H9 (cell line): ENCODE data around the gene STARD3. TPM values are rescaled to one million over a fixed set of nuclear protein-coding genes. Genes with fewer than 3 reads are reported as not detected.

Experiments used
- DNase-seq: peaks from one replicate; pipeline ENCODE4 v3.0.0-alpha.2; 2017
- H2AFZ ChIP-seq: one replicate; pipeline ENCODE4 v1.6.1; 2013; ENCODE audit warnings: mild to moderate bottlenecking, low read length, control low read depth, moderate library complexity
- H2AK5ac ChIP-seq: 2 replicates; pipeline ENCODE4 v1.6.1; 2013; ENCODE audit warnings: low read length, control low read depth, mixed read lengths; ENCODE audit not compliant: insufficient read length
- H2BK120ac ChIP-seq: one replicate; pipeline ENCODE4 v1.6.1; 2013; ENCODE audit warnings: low read depth, mild to moderate bottlenecking, low read length, control low read depth, inconsistent platforms; ENCODE audit not compliant: poor library complexity, severe bottlenecking
- H2BK12ac ChIP-seq: 2 replicates; pipeline ENCODE4 v1.6.1; 2013; ENCODE audit warnings: low read length, control low read depth, mixed read lengths, low read depth; ENCODE audit not compliant: insufficient read length
- H2BK15ac ChIP-seq: 2 replicates; pipeline ENCODE4 v1.6.1; 2013; ENCODE audit warnings: low read depth, low read length, control low read depth
- H2BK20ac ChIP-seq: one replicate; pipeline ENCODE4 v1.6.1; 2013; ENCODE audit warnings: low read depth, mild to moderate bottlenecking, low read length, control low read depth, inconsistent platforms; ENCODE audit not compliant: poor library complexity, severe bottlenecking
- H2BK5ac ChIP-seq: 2 replicates; pipeline ENCODE4 v1.6.1; 2013; ENCODE audit warnings: low read length, control low read depth, mixed read lengths; ENCODE audit not compliant: insufficient read length
- H3K14ac ChIP-seq: 2 replicates; pipeline ENCODE4 v1.6.1; 2013; ENCODE audit warnings: low read length, control low read depth; ENCODE audit not compliant: insufficient read depth
- H3K18ac ChIP-seq: 2 replicates; pipeline ENCODE4 v1.6.1; 2013; ENCODE audit warnings: low read depth, mild to moderate bottlenecking, mixed read lengths, low read length, control low read depth; ENCODE audit not compliant: insufficient read length
- H3K23ac ChIP-seq: 2 replicates; pipeline ENCODE4 v1.6.1; 2013; ENCODE audit warnings: low read length, control low read depth, mixed read lengths, low read depth; ENCODE audit not compliant: insufficient read length
- H3K23me2 ChIP-seq: 2 replicates; pipeline ENCODE4 v1.6.1; 2013; ENCODE audit warnings: low read depth, mild to moderate bottlenecking, mixed read lengths, low read length, control low read depth; ENCODE audit not compliant: insufficient read length, poor library complexity, severe bottlenecking
- H3K27ac ChIP-seq: 2 replicates; pipeline ENCODE4 v1.5.1; 2013; ENCODE audit warnings: low read length, control low read depth, mixed read lengths, low read depth; ENCODE audit not compliant: insufficient read length
- H3K27me3 ChIP-seq: 2 replicates; pipeline ENCODE4 v1.6.1; 2013; ENCODE audit warnings: low read length, control low read depth, inconsistent platforms; ENCODE audit not compliant: insufficient read depth
- H3K4ac ChIP-seq: 2 replicates; pipeline ENCODE4 v1.6.1; 2013; ENCODE audit warnings: low read depth, mild to moderate bottlenecking, control low read depth, inconsistent platforms, low read length, moderate library complexity
- H3K4me1 ChIP-seq: 2 replicates; pipeline ENCODE4 v1.6.1; 2013; ENCODE audit warnings: low read length, control low read depth, inconsistent platforms; ENCODE audit not compliant: insufficient read depth
- H3K4me2 ChIP-seq: 2 replicates; pipeline ENCODE4 v1.6.1; 2013; ENCODE audit warnings: low read length, control low read depth, mixed read lengths; ENCODE audit not compliant: insufficient read length, insufficient read depth
- H3K56ac ChIP-seq: 2 replicates; pipeline ENCODE4 v1.6.1; 2013; ENCODE audit warnings: low read depth, mild to moderate bottlenecking, mixed read lengths, low read length, control low read depth; ENCODE audit not compliant: insufficient read length
- H3K79me1 ChIP-seq: 2 replicates; pipeline ENCODE4 v1.6.1; 2013; ENCODE audit warnings: low read depth, mild to moderate bottlenecking, moderate library complexity, low read length, control low read depth, inconsistent platforms; ENCODE audit not compliant: insufficient read depth, poor library complexity, severe bottlenecking
- H3K79me2 ChIP-seq: 2 replicates; pipeline ENCODE4 v1.6.1; 2013; ENCODE audit warnings: low read length, control low read depth, inconsistent platforms; ENCODE audit not compliant: insufficient read depth
- H3K9ac ChIP-seq: 2 replicates; pipeline ENCODE4 v1.6.1; 2013; ENCODE audit warnings: low read length, control low read depth, mixed read lengths; ENCODE audit not compliant: insufficient read length; ENCODE audit errors: extremely low read depth
- H3K9me3 ChIP-seq: one replicate; pipeline ENCODE4 v1.6.1; 2013; ENCODE audit warnings: low read depth, low read length, inconsistent platforms; ENCODE audit not compliant: control insufficient read depth
- H3T11ph ChIP-seq: one replicate; pipeline ENCODE4 v1.6.1; 2013; ENCODE audit warnings: mild to moderate bottlenecking, low read length, control low read depth, inconsistent platforms
- H4K20me1 ChIP-seq: one replicate; pipeline ENCODE4 v1.6.1; 2013; ENCODE audit not compliant: control insufficient read depth, insufficient read length, insufficient read depth
- H4K5ac ChIP-seq: 2 replicates; pipeline ENCODE4 v1.6.1; 2013; ENCODE audit warnings: low read depth, mild to moderate bottlenecking, mixed read lengths, low read length, control low read depth; ENCODE audit not compliant: insufficient read length
- H4K8ac ChIP-seq: replicated peaks from 2 replicates; pipeline ENCODE4 v1.6.1; 2013; ENCODE audit warnings: low read length, control low read depth, mixed read lengths, low read depth; ENCODE audit not compliant: insufficient read length
- H4K91ac ChIP-seq: 2 replicates; pipeline ENCODE4 v1.6.1; 2013; ENCODE audit warnings: low read depth, mild to moderate bottlenecking, moderate library complexity, mixed read lengths, low read length, control low read depth; ENCODE audit not compliant: insufficient read length
- H3K27ac Mint-ChIP-seq, 3 experiments: 2 replicates in 2 of 3; 3 replicates in 1 of 3; pipeline ENCODE4 v1.8.0; 2020 to 2021; ENCODE audit warnings: mixed read lengths in 3 of 3, mild to moderate bottlenecking in 1 of 3, moderate library complexity in 1 of 3
- H3K27me3 Mint-ChIP-seq: 2 replicates; pipeline ENCODE4 v1.8.0; 2021; ENCODE audit warnings: low read depth, mild to moderate bottlenecking, moderate library complexity, mixed read lengths
- H3K36me3 Mint-ChIP-seq, 3 experiments: 2 replicates in 2 of 3; 3 replicates in 1 of 3; pipeline ENCODE4 v1.8.0; 2020 to 2021; ENCODE audit warnings: low read depth in 3 of 3, mixed read lengths in 3 of 3; ENCODE audit not compliant: insufficient read depth in 1 of 3
- H3K4me1 Mint-ChIP-seq, 2 experiments: 2 replicates each; pipeline ENCODE4 v1.8.0; 2020; ENCODE audit warnings: mixed read lengths in 2 of 2
- H3K4me3 Mint-ChIP-seq, 2 experiments: 2 replicates in 1 of 2; 3 replicates in 1 of 2; pipeline ENCODE4 v1.8.0; 2020 to 2021; ENCODE audit warnings: mild to moderate bottlenecking in 2 of 2, mixed read lengths in 2 of 2, moderate library complexity in 1 of 2
- H3K9me3 Mint-ChIP-seq, 2 experiments: 2 replicates in 1 of 2; 3 replicates in 1 of 2; pipeline ENCODE4 v1.8.0; 2020; ENCODE audit warnings: mild to moderate bottlenecking in 2 of 2, mixed read lengths in 2 of 2, moderate library complexity in 1 of 2
- WGBS: extraction: QIAGEN DNeasy Blood & Tissue Kit; methylation state at CpG from one replicate; pipeline ENCODE4 v1.1.7; 2013; ENCODE audit warnings: missing lambda C conversion rate, low lambda C conversion rate, mixed read lengths; ENCODE audit not compliant: insufficient read length; ENCODE audit errors: extremely low coverage; 5-methylcytosine and 5-hydroxymethylcytosine counted together
- total RNA-seq: library from RNA; stranded (reverse); gene quantifications from 2 replicates; pipeline ENCODE4 v1.2.1, GENCODE V29; 2021
- TF ChIP-seq, protein P1 (sequence below): fragments of 200-600 bp; sonication (generic); conservative IDR thresholded peaks from 3 replicates; pipeline ENCODE4 v1.8.0; 2021; ENCODE audit warnings: antibody characterized with exemption, mild to moderate bottlenecking

STARD3 gene
- total RNA-seq, 1 experiment from 2014 or later: 51.3 TPM

DNA sequence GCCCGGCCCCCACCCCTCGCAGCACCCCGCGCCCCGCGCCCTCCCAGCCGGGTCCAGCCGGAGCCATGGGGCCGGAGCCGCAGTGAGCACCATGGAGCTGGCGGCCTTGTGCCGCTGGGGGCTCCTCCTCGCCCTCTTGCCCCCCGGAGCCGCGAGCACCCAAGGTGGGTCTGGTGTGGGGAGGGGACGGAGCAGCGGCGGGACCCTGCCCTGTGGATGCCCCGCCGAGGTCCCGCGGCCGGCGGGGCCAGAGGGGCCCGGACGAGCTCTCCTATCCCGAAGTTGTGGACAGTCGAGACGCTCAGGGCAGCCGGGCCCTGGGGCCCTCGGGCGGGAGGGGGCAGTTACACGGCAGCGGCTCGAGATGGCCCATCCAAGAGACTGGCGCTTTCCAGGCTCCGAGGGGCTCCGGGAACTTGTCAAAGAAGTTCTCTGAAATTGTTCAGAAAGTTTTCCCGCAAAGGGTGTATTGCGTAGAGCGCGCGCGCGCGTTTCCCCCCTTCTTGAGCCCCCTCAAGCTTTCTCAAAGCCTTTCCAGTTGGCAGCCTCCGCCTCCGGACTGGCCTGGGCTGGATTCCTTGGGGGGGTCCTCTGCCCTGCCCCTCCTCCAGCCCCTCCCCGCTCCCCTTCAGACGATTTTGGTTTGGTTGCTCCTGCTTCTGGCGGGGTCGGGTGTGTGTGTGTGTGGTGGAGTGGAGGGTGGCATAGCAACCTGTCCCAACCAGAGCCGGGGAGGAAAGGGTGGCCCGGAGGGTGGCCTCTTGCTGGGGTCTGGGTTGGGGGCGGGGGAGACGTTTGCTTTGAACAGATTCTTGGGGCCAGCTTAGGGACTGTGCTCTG lies 63.4 kb downstream of the STARD3 start:
- H3K27ac Mint-ChIP-seq: peak overlapping the region in 2 of 3 experiments; percentile 76 to 88; a peak in 4 of 7 replicates
- Histone ChIP-seq H3T11ph (no peak overlapping the region), H3K4ac (no peak overlapping the region), H3K23ac (no peak overlapping the region), H3K9ac (peak overlapping the region; percentile 61), H3K27me3 (no peaks in the 10 kb centered on the region), H4K20me1 (no peaks in the 10 kb centered on the region), H2BK15ac (no peak overlapping the region), H2BK20ac (no peak overlapping the region), H3K18ac (no peak overlapping the region), H2BK5ac (no peak overlapping the region), H2BK120ac (no peak overlapping the region), H3K4me2 (peak overlapping the region; percentile 95), H3K14ac (peak overlapping the region; percentile 50; the same call in 1 of the 2 replicates), H4K91ac (no peak overlapping the region), H4K5ac (no peak overlapping the region), H3K9me3 (no peaks in the 10 kb centered on the region), H3K23me2 (peaks cover 8% of the 10 kb centered on the region), H3K27ac (no peak overlapping the region), H2AK5ac (no peak overlapping the region), H3K79me2 (peaks cover 41% of the 10 kb centered on the region), H4K8ac (no peak overlapping the region), H2AFZ (no peak overlapping the region), H3K56ac (no peak overlapping the region), H3K79me1 (no peaks in the 10 kb centered on the region), H2BK12ac (no peak overlapping the region), H3K4me1 (peaks cover 25% of the 10 kb centered on the region)
- peak overlapping the region; percentile 92 to 97 for H3K4me3 Mint-ChIP-seq
- no peak for DNase-seq
- H3K36me3 Mint-ChIP-seq: peaks cover 9 to 33% (median 24%) of the 10 kb centered on the region in 3 experiments
- no peaks in the 10 kb centered on the region; the same call in 1 of the 2 replicates for H3K27me3 Mint-ChIP-seq
- peaks cover 67 to 78% of the 10 kb centered on the region in 2 experiments for H3K4me1 Mint-ChIP-seq
- WGBS: no CpG with 5 or more reads among the region's 57 CpGs
- TF ChIP-seq, protein P1, sequence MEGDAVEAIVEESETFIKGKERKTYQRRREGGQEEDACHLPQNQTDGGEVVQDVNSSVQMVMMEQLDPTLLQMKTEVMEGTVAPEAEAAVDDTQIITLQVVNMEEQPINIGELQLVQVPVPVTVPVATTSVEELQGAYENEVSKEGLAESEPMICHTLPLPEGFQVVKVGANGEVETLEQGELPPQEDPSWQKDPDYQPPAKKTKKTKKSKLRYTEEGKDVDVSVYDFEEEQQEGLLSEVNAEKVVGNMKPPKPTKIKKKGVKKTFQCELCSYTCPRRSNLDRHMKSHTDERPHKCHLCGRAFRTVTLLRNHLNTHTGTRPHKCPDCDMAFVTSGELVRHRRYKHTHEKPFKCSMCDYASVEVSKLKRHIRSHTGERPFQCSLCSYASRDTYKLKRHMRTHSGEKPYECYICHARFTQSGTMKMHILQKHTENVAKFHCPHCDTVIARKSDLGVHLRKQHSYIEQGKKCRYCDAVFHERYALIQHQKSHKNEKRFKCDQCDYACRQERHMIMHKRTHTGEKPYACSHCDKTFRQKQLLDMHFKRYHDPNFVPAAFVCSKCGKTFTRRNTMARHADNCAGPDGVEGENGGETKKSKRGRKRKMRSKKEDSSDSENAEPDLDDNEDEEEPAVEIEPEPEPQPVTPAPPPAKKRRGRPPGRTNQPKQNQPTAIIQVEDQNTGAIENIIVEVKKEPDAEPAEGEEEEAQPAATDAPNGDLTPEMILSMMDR: no peak
- H3K9me3 Mint-ChIP-seq: no peaks in the 10 kb centered on the region
